H54 (cell line): Measurements from ENCODE around the gene BMP3.

ENCODE experiments used
- DNase-seq: peaks from one replicate; pipeline ENCODE4 v3.0.0; 2011; ENCODE audit warnings: low spot score, mixed read lengths; ENCODE audit not compliant: insufficient read length
- FAIRE-seq: peaks from 3 replicates; lab custom pipeline; 2011; peaks lifted over from hg19 to GRCh38; lab: Jason Lieb, UNC
- POLR2A ChIP-seq: IDR thresholded peaks from 2 replicates; pipeline ENCODE4 v1.6.1; 2011; ENCODE audit warnings: low read depth, mild to moderate bottlenecking, low read length

Gene BMP3

GRCh38 chr4:81031796-81032551 is 1.5 kb downstream of the BMP3 start:
- no peak for TF ChIP-seq POLR2A

GRCh38 chr4:81032771-81033684 is 2.5 kb downstream of the BMP3 start:
- no peak for FAIRE-seq
- no peak for DNase-seq
- no peak for TF ChIP-seq POLR2A

More at GRCh38 chr4:81031796-81032551, 1.5 kb downstream of the BMP3 start:
- FAIRE-seq (no peak), DNase-seq (no peak)

GRCh38 chr4:81038636-81039350 is 8.3 kb downstream of the BMP3 start:
- FAIRE-seq, result no peak
- TF ChIP-seq POLR2A, result no peak
- DNase-seq, result no peak

- DNase-seq (no peak), FAIRE-seq (no peak)
These were observed 9.0 kb downstream of the BMP3 start for GRCh38 chr4:81039351-81039972.

GRCh38 chr4:81040012-81040659 is 9.6 kb downstream of the BMP3 start:
- DNase-seq (no peak), FAIRE-seq (no peak)
- TF ChIP-seq POLR2A, result no peak

More at GRCh38 chr4:81039351-81039972, 9.0 kb downstream of the BMP3 start:
- no peak for TF ChIP-seq POLR2A

GRCh38 chr4:81042578-81043365 is 12.3 kb downstream of the BMP3 start:
- no peak for TF ChIP-seq POLR2A
- FAIRE-seq (no peak), DNase-seq (no peak)

- DNase-seq (no peak), FAIRE-seq (no peak)
- TF ChIP-seq POLR2A, result no peak
These were observed 18.8 kb downstream of the BMP3 start for GRCh38 chr4:81049330-81049729.

GRCh38 chr4:81049907-81050306 is 19.4 kb downstream of the BMP3 start:
- FAIRE-seq, result no peak
- no peak for TF ChIP-seq POLR2A
- no peak for DNase-seq

GRCh38 chr4:81052119-81053068 is 21.9 kb downstream of the BMP3 start:
- FAIRE-seq, result no peak
- DNase-seq, result no peak
- TF ChIP-seq POLR2A, result no peak

- DNase-seq (no peak), FAIRE-seq (no peak)
These were observed 28.1 kb downstream of the BMP3 start for GRCh38 chr4:81058621-81059020.

More at GRCh38 chr4:81058621-81059020, 28.1 kb downstream of the BMP3 start:
- no peak for TF ChIP-seq POLR2A
